ENCODE data around the gene IMPG2.

IMPG2 gene

DNA sequence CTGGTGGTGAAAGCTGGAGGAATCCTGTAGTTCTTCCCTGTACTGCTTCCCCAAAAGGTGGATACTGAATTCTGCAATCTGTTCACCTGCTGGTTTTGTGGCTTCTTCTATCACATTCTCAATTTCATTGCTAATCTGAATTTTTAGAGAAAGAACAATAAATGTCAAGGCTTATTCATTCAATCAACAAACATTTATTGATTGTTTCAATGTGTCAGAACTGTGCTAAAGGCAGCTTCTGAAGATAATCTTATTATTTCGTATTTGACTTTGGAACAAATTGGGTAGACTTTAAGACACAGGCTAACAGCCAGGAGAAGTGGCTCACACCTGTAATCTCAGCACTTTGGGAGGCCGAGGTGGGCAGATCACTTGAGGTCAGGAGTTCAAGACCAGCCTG is 46.8 kb downstream of the IMPG2 start:
- DNase-seq (ENCODE audit: low read depth) = no peak

DNA sequence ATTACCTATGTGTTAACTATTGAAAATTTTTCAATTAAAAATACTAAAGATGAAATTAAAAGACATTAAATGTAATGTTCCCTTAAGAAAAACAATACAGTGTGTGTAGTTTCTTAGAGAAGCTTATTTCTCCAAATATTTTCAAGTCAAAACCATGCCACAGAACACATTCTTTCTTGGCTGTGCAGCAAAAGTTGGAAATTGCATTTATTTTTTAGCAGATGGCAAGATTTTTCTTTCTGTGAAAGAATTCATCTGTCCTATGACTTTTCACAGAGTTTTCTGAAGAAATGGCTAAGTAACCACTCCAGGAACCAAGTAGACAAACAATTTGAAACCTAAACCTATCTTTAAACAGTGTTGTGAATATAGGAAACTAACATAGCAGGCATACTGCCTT is 47.2 kb downstream of the IMPG2 start:
- no peak for DNase-seq (ENCODE audit: low read depth)

DNA sequence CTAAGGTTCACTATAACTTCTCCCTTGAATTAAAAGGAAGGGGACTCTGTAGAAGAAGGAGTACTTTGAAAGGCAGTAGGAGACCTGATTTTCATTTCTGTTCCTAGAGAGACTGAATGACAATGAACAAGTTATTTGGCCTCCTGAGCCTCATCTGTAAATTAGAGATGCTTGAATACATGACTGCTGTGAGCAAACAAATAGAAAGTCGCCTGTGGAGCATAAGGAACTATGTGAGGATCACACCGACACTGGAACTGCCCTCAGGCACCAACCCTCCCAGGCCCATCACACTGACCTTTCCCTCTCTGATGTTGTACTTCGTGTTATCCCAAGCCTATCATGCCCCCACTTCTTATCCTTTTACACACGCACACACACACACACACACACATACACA is 48.6 kb downstream of the IMPG2 start:
- DNase-seq (ENCODE audit: low read depth) = no peak

DNA sequence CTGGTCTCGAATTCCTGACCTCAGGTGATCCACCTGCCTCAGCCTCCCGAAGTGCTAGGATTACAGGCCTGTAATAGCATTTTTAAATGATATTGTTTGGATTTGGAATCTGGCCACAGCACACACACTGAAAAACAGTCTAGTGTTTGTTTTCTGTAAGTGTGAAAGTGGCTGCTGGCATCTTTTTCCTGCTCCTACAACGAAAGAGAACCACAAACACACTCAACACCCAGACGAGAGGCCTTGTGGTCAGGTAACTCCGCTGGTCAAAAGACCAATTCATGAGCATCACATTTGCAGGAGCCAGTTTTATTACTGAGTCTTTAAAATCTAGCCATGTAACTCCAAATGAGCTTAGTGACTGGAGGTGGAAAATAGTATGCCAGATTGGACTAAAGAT is 50.2 kb downstream of the IMPG2 start:
- DNase-seq (ENCODE audit: low read depth) = no peak

DNA sequence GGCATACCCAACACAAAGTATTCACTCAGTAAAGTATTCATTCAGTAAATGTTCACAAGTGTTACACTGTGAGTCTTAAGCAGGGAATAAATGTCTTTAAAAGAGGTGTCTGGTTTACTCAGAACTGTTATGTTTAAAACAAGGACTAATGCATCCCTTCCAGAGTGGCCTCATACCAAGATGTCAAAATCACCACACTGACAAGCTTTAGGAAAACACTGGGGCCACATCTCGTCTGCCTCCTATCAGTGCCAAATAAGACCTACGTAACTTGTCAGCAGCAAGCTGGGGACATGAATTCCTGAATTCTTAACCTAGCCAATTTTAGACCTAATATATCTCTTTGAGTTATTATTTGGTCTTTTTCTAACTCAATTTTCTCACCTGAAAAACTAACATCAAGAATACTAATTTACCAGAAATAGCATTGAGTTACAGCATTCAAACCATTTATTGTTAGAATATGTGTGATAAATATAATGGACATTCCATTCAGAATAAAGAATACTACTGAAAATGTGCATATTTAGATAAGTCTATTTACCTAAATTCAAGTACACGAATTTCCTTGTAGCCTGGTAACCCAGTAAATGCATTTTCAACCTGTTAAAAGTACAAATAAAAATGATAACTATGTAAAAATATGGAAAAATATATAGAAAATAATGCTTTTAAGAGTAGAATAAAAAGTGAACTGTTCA is 51.3 kb downstream of the IMPG2 start:
- no peak for DNase-seq (ENCODE audit: low read depth)

DNA sequence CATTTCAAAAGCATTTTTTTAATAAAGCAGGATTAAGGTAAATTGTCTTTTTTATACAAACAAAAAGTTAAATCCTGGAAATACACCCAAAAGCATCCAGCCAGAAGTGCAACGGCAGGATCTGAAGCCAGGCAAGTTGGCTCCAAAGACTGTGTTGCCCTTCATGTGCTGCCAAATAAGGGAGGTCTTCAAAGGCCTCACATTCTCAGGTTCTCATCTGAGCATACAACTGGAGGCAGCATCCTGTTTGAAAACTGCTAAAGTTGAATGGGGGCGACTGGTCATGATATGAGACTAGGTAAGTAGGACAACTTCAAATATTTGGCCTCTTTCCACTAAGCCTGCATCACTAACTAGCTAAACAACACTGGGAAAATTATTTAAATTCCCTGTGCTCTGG is 52.2 kb downstream of the IMPG2 start:
- DNase-seq (ENCODE audit: low read depth) = no peak

DNA sequence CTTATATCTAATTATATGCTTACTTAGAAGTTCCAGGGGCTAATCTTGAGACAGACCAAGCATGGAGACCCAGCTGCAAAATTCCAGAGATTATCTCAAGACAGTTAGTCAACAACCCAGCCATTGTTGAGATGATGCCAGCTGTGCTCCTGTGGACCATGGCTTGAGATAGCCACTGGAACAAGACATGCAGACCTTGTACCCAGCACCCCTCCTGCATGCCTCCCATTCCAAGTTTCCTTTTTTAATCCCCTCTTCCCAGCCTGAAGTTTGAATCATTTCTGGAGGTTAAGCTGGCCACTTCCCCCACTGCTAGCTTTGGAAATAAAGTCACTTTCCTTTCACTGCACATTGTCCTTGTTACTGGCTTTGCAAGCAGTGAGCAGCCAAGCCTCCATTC is 53.8 kb downstream of the IMPG2 start:
- no peak for DNase-seq (ENCODE audit: low read depth)

DNA sequence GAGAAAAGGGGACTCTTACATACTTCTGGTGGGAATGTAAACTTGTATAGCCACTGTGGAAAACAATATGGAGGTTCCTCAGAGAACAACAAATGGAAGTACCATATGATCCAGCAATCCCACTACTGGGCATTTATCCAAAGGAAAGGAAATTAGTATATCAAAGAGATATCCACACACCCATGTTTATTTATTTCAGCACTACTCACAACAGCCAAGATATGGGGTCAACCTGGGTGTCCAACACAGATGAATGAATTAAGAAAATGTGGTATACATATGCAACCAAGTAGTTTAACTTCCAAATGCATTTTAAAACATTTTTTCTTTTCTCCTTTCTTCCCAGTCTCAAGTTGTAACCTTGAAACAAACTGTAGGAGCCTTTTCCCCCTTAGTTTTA is 54.3 kb downstream of the IMPG2 start:
- DNase-seq (ENCODE audit: low read depth) = no peak

DNA sequence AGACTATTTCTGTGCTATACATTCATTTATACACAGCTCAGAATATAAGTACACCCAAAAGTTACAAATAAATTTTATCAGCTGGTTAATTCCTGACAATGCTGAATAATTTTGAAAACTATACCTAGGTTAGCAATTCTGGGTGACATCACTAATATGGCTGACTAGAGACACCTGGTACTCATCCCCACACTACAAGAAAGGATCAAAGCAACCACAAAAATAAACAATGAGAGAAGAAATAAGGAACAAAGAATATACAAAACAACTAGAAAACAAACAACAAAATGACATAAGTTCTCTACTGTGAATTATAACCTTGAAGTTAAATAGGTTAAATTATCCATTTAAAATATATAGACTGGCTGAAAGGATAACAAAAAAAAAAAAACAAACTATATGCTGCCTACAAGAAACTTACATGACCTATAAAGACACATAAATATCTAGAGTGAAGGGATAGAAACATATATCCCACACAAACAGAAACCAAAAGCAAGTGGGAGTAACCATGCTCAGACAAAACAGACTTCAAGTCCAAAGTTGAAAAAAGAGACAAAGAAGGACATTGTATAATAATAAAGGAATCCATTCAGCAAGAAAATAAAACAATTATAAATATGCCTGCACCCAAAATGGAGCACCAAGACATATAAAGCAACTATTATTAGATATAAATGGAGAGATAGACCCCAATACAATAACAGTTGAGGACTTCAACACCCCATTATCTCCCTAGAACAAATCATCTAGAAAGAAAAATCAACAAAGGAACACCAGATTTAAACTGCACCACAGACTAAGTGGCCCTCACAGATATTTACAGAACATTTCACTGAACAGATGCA is 57.8 kb downstream of the IMPG2 start:
- no peak for DNase-seq (ENCODE audit: low read depth)

DNA sequence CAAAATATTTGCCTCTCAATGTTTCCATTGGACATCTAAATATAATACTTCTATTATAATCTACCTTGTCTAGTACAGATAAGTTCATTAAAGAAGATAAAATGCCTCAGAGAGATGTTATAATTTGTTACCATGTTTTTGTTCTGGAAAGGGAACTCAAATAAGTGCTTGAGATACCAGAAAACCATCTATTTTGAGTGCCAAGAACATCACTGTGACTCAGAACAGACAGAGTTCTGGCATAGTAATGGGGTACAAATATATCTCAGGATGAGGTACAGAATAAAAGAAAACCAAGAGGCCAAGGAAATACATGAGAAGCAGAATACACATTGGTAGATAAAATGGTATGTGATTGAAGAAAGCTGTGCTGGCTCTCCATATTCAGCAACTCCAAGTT is 58.9 kb downstream of the IMPG2 start:
- DNase-seq (ENCODE audit: low read depth) = peak; percentile 50

DNA sequence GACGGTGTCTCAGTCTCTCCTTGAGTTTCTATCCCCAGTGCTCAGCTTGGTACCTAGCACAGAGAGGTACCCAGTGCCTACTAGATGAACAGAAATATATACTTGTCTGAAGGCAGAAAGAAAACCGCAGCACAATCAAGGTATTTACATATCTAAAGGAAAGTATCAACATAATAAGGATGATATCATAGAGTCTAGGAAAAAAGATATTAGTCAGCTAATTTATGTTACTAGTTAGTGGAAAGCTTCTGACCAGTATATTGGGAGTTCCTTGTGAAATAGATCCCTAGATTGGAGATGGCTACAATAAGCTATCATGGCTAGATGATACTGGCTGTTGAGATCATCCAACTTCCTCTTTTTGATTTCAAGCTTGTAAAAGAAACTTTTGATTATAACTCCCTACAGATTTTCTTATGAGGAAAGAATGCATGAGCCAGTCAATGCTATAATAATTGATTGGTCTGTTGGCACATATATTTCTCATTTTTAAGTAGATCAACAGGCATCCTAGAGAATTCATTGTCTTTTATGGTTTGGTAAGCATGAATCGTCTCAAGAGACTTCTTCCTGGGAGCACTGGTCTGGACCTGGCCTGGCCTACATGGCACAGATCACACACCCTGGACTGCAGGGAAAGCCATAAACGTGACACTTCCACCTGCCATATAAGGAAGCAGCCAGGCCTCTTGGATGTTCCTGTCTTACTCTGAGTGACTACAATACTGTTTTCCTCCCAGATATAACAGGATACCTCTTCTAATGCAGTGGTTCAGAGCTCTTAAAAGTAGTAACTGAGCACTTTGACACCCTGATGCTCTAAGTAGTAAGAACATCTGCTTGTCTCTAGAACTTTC is 60.7 kb downstream of the IMPG2 start:
- DNase-seq (ENCODE audit: low read depth) = no peak

DNA sequence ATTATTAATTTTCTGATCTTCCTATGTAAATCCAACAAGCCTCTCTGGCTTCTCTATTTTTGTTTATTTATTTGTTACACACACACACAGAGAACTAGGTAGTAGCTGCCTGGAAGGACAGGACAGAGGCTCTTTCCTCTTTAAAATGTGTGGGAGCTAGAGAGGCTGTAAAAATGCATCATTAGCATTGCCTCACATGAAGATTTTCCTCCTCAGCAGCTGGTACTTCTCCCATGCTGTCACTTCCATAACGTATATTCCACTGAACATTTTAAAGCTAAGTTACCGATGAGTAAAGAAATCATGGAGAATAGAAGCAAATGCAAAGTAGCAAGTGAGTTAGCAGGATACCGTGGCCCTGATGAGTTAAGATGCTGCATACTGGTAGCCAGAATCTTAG is 63.9 kb downstream of the IMPG2 start:
- no peak for DNase-seq (ENCODE audit: low read depth)

DNA sequence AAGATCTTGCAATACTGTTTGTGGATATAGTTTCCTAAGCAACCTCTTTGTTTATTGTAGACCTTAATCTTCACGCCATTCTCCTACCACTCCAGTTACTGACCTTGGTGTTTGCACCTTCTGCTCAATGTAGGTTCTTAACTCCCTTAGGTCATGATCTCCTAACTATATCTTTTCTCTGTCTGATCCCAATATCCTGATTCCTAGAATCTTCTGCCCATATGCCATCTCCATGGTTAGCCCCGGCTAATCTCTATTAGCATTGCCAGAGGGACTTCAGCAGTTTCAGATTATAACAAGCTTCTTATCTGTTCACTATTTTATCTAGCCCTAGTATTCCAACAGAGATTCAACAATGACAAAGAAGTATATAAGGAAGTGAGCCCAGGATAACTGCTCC is 64.9 kb downstream of the IMPG2 start:
- DNase-seq (ENCODE audit: low read depth) = no peak

DNA sequence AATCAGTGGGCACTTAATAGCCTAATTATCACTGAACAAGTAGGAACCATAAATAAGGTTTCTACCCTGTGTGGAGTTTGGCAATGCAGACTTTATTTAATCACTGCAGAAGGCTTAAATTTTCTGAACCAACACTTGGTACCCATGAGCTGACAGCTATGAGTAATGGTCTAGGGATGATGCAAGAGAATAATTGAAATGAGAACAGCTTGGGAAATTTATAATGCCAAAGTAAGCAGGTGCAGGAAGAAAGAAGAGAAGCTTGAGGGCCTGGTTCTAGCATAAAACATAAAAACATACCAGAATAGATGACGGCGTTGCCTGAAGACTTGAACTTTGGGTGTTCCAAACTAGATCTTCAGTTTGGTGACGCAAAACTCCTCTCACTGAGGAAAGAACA is 67.0 kb downstream of the IMPG2 start:
- DNase-seq (ENCODE audit: low read depth) = no peak

DNA sequence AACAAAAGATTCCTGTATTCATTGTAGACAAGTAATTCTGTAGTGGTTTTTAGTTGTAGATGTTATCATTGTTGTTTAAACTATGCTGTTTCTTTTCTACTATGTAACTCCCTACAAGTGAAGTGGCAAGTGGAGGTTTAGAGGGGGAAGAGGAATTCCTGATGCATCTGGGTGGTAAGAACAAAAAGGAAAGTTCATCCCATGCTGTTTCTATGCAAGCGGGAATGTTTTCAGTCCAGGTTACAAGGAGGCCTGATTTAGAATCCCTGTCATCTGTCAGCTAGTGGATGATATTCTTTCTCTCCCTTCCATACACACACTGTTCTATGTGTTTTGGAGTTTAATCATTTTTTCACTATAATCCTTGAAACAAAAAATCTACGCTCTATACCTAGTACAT is 67.4 kb downstream of the IMPG2 start:
- DNase-seq (ENCODE audit: low read depth) = no peak

DNA sequence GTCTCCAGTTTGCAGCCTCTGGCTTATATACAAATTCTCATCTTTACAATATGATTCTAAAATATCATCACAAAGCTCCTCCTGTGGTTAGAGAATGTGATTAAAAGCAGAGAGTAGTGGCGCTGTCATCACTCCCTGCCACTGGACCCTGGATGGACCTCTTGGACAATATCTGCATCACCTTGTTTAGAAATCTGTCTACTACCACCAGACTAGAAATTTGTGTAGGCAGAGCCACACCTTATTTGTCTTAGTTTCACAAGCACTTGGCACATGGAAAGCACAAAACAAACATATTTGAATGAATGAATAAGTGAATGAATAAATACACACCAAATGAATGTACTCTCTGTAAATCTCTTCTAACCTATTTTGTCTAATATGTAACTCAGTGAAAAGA is 68.1 kb downstream of the IMPG2 start:
- no peak for DNase-seq (ENCODE audit: low read depth)

DNA sequence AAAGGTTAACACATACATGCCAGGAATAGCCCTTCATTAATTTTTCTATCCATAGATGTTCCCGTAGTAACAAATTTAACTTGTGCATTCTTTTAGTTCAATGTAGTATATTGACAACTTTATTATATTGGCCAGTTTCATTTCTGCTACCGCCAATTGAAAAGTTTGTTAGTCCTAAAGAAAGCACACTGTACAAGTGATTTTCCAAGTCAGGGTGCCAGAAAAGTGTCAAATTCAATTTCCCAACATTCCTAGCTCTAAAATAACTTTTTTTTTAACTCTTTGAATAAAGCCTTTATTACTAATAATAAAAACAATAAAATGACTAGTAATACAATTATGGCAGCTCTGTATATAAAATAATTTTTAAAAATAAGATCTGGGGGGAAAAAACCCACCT is 68.9 kb downstream of the IMPG2 start:
- no peak for DNase-seq (ENCODE audit: low read depth)

DNA sequence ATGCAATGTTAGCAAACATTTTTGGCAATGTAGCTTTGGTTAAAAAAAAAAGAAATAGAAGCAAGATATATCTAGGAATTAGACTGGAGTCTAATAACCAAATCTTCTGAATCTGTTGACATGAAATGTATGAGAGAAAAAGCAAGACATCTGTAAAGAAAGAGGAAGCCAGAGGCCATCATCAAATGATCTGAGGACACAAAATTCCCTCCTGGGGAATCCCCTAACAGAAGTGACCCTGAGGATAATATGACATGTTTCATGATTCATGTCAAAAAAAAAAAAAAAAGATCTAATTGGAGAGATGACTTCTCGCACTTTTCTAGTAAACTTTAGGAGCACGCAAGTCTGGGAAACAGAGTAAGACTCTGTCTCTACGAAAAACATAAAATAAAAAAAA is 70.9 kb downstream of the IMPG2 start:
- no peak for DNase-seq (ENCODE audit: low read depth)

DNA sequence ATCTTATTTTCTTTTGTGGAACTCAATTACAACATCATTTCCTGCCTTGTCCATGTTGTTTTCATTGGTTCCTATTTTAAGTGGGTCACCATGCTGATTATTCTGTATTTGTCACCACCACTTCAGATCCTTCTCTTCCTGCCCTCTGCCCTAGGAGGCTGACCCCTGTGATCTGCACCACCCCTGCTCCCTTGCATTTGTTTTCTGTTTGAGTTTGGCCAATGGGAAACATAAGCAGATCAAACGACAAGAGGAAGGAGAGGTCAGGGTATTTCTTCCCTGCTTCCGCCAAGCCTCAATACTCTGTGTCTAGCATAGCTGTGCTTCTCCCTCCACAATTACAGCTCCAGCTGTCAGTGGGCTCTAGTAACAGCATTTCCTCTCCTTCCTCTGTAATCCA is 71.6 kb downstream of the IMPG2 start:
- DNase-seq (ENCODE audit: low read depth) = no peak

DNA sequence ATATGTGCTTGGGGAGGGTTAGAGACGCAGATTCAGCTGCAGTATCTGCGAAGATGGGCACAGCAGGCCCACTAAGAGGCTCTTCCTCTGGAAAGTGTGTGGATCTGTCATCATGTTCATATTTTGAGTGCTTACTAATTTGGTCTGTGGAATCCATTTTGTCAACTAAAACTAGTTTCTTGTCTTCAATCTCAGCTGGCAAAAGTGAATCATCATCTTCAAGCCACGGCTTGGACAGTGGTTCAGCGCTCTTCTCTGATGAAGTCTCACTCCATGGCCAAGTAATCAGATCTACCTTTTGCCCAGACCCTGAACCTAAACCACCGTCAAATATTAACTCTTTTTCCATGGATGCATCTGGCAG is 76.2 kb downstream of the IMPG2 start:
- no peak for DNase-seq (ENCODE audit: low read depth)

DNA sequence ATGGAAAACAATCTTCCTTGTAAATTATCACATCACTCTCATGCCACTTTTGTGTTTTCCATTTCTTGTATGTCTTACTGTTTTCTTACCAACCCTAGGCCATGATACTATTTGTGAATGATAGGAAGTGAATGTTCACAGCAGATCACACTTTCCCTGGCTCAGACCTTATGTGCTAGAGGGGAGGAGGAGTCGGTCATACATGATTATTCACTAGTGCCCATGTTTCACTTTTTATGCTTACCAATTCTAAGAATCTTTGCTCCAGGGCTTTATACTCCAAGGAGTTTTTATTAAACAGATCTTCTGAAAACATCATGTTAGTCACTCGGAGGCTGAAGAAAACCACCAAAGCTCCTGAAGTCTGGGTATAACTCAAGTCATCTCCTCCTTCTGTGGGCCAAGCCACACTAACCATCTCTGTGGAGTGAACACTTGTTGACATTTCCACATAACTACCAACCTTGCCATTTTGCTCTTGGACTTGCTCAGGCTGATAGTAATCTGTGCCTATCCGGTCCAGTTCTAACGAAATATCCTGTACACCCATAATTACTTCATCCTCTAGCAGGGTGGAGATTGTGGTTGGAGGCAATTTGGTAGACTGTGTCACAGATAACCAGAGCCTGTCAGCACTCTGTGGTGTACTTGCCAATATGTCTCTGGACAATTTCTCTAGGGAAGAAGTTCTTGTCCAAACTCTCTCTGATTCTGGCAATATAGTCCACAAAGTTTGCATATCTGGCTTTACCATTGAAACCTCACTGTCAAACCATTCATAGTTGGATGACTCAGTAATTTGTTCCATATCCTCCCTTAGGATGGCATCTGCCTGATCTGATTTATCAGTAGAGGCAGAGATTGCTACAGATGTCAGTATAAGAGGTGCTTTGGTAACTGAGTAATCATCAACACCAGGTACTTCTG is 76.8 kb downstream of the IMPG2 start:
- DNase-seq (ENCODE audit: low read depth) = peak; percentile 82
